ENCODE data around the gene OLFML1.

GRCh38 chr11:7520011-7520942, 35.0 kb downstream of the OLFML1 start:
- TF ChIP-seq CTCF (IDR thresholded peaks at IDR 0.05) (no peak), POLR2A (IDR thresholded peaks at IDR 0.05) (no peak)
